Activated T-helper 1 cell treated with anti-CD3 and anti-CD28 coated beads, Interleukin-12 subunit alpha, Interleukin-12 subunit beta, Interleukin-2, Interleukin-4 antibody, amounts not matched to agents 30 ng/mL and 10 ng/mL and 1 ng/mL, durations not matched to agents 14 hours and 24 hours and 36 hours (primary cell): ENCODE measurements around the gene USP24. TPM values are rescaled to one million over a fixed set of nuclear protein-coding genes. Genes with fewer than 3 reads are reported as not detected.

ENCODE experiments used
- DNase-seq: peaks from one replicate; pipeline ENCODE4 v3.0.0; 2021; ENCODE audit warnings: low spot score
- H3K27ac Mint-ChIP-seq: one replicate; pipeline ENCODE4 v1.8.0; 2021; ENCODE audit warnings: mild to moderate bottlenecking, mixed read lengths
- H3K27me3 Mint-ChIP-seq: one replicate; pipeline ENCODE4 v1.8.0; 2022; ENCODE audit warnings: mild to moderate bottlenecking, moderate library complexity, mixed read lengths; ENCODE audit not compliant: insufficient read depth
- H3K36me3 Mint-ChIP-seq: one replicate; pipeline ENCODE4 v1.8.0; 2021; ENCODE audit warnings: low read depth, mixed read lengths
- H3K4me1 Mint-ChIP-seq: one replicate; pipeline ENCODE4 v1.8.0; 2021; ENCODE audit warnings: low read depth, mixed read lengths
- H3K4me3 Mint-ChIP-seq: one replicate; pipeline ENCODE4 v1.8.0; 2021; ENCODE audit warnings: mild to moderate bottlenecking, moderate library complexity, mixed read lengths
- H3K9me3 Mint-ChIP-seq: one replicate; pipeline ENCODE4 v1.8.0; 2021; ENCODE audit warnings: mixed read lengths
- intact Hi-C: fragments of 100-400 bp; cut with micrococcal nuclease; formaldehyde crosslinking; loops from one replicate; pipeline ENCODE4 v1.15.1; 2024
- total RNA-seq: library from RNA; stranded (reverse); gene quantifications from 2 replicates; pipeline ENCODE4 v1.2.3, GENCODE V29; 2022

USP24 gene
- total RNA-seq, 1 donor from 2014 or later, result 58.6 TPM

DNA sequence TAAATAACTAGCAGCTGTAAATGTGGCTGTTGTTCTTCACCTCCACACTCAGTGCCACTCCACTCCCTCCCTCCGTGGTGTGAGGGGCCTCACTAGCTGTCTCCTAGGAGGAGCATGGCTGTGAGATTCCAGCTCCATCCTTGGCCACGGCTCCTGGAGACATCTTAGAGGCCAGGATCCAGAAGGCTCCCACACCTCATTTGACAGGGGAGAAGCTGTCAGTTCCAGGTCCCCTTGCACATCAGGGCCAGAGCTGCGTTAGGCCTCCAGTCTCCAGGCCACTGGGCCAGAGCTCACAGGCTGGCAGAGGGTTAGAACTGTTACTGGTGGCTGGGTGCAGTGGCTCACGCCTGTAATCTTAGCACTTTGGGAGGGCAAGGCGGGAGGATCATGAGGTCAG, 160.8 kb downstream of the USP24 start:
- H3K4me1 Mint-ChIP-seq, result no peaks in the 10 kb centered on the region
- no peaks in the 10 kb centered on the region for H3K9me3 Mint-ChIP-seq
- H3K4me3 Mint-ChIP-seq, result no peak overlapping the region
- H3K27me3 Mint-ChIP-seq, result no peaks in the 10 kb centered on the region
- H3K36me3 Mint-ChIP-seq, result no peaks in the 10 kb centered on the region
- H3K27ac Mint-ChIP-seq, result no peak overlapping the region
- no peak for DNase-seq
- intact Hi-C loops, result no loop called here

DNA sequence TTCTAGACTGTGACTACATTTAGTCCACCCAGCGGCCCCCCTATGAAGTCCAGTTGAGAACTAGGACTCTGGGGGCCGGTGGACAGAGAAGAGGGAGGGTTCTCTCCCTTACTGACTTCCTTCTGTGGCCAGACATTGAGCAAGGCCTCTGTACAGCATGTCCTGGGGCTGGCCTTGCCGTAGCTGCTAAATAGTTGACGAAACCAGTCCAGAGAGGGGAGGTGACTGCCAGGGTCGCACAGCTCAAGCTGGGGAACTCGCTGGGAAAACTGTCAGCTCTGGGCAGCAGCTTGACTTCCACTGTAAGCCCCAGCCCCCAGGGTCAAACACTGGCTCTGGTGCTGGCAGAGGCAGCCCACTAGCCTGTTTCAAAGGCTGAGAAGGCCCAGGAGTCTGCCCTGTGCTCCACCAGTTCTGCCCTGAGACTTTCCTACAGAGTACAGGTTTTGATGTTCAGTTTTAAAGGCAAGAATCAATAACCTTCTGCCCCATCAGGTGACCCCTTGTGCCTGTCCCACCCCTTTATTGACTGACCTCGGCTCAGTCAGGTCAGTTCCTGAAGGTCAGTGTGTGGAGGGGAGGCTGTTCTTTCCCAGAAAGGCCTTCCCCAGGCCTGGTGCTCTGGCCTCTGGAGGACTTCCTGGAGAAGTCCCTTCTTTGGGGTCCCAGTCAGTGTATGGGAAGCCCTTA, 161.8 kb downstream of the USP24 start:
- no peak overlapping the region for H3K4me3 Mint-ChIP-seq
- no peaks in the 10 kb centered on the region for H3K4me1 Mint-ChIP-seq
- intact Hi-C loops, result no loop called here

DNA sequence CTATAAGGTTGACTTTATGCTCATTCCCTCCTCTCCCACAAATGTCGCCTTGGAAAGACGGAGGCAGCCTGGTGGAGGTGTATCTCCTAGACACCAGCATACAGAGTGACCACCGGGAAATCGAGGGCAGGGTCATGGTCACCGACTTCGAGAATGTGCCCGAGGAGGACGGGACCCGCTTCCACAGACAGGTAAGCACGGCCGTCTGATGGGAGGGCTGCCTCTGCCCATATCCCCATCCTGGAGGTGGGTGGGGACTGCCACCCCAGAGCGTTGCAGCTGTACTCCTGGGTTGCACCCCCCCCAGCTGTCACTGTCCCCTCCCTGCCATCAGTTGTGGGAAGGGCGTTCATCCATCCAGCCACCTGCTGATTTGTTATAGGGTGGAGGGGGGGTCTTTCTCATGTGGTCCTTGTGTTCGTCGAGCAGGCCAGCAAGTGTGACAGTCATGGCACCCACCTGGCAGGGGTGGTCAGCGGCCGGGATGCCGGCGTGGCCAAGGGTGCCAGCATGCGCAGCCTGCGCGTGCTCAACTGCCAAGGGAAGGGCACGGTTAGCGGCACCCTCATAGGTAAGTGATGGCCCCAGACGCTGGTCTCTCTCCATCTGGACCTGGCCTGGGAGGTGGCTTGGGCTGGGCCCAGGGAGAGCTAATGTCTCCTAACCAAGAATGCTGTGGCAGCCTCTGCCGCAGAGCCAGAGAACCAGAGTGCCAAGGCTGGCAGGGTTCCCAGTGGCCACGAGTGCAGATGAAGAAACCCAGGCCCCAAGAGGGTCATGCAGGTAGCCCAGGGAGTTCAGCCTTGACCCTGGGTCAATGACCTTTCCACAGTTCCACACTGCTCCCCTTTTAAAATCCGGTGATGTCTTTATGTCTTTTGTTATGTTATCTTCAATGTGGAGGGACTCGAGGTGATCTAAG, 162.7 kb downstream of the USP24 start:
- H3K27me3 Mint-ChIP-seq, result peaks cover 2% of the 10 kb centered on the region
- intact Hi-C loops, result no loop called here
- no peak overlapping the region for H3K4me3 Mint-ChIP-seq
- no peaks in the 10 kb centered on the region for H3K4me1 Mint-ChIP-seq
- no peak for DNase-seq
- H3K36me3 Mint-ChIP-seq, result no peaks in the 10 kb centered on the region
- no peaks in the 10 kb centered on the region for H3K9me3 Mint-ChIP-seq
- no peak overlapping the region for H3K27ac Mint-ChIP-seq

More for the DNA sequence above, 161.8 kb downstream of the USP24 start:
- Mint-ChIP-seq H3K36me3 (no peaks in the 10 kb centered on the region), H3K27me3 (no peaks in the 10 kb centered on the region), H3K9me3 (no peaks in the 10 kb centered on the region), H3K27ac (no peak overlapping the region)
- DNase-seq, result no peak

DNA sequence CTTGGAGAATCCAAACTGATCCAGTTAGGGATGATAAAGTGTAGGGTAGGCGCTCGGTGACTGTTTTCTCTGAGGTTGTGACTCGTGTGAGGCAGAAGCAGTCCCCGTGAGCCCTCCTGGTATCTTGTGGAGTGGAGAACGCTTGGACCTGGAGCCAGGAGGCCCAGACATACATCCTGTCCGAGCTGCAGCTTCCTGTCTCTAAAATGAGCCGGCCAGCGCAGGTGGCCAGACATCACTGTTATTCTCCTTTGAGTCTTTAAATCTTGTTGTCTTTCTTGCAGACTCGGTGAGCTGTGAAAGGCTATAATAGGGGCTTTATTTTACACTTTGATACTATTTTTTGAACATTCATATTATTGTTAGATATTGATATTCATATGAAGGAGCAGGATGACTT, 163.5 kb downstream of the USP24 start:
- Mint-ChIP-seq H3K27me3 (peaks cover 2% of the 10 kb centered on the region), H3K36me3 (no peaks in the 10 kb centered on the region), H3K4me3 (no peak overlapping the region), H3K27ac (no peak overlapping the region), H3K4me1 (no peaks in the 10 kb centered on the region), H3K9me3 (no peaks in the 10 kb centered on the region)
- no peak for DNase-seq
- intact Hi-C loops, result no loop called here

DNA sequence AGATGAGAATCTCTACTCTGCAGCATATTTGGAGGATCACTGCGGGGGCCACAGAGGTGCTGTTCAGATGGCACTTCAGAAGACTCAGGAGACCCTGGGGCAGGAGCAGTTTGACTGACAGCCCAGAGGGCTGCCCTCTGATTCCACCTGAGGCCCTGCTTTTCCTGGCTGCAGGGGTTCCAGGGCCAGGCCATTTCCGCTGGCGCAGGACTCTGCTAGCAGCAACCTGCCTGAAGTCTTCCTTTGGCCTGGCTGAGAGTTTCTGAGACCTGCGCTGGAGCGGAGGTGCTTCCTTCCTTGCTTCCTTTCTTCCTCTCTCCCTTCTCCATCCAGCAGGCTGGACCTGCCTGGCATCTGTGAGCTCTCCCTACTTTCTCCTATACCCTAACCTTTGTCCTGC, 164.0 kb downstream of the USP24 start:
- DNase-seq, result no peak
- peaks cover 2% of the 10 kb centered on the region for H3K27me3 Mint-ChIP-seq
- no peaks in the 10 kb centered on the region for H3K4me1 Mint-ChIP-seq
- H3K4me3 Mint-ChIP-seq, result no peak overlapping the region
- H3K27ac Mint-ChIP-seq, result no peak overlapping the region
- H3K9me3 Mint-ChIP-seq, result no peaks in the 10 kb centered on the region
- no peaks in the 10 kb centered on the region for H3K36me3 Mint-ChIP-seq
- intact Hi-C loops, result no loop called here

DNA sequence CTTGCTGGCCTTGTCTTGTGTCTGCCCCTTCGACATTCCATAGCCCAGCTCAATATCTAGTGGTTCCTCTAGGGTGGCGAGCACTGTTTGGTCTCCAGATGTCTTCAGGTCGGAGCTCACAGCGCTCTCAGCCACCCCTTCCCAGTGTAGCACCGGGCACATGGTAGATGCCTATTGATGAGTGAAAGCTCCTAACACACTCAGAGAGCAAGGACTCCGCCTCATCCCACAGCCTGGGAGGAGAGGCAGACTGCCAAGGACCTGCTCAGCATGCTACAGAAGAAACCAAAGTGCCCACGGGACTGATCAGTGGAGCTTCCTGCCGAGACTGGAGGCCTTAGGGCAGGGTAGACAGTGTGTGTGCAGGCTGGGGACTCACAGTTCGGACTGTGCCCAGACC, 164.9 kb downstream of the USP24 start:
- H3K9me3 Mint-ChIP-seq, result no peaks in the 10 kb centered on the region
- DNase-seq, result no peak
- H3K27ac Mint-ChIP-seq, result no peak overlapping the region
- peaks cover 2% of the 10 kb centered on the region for H3K27me3 Mint-ChIP-seq
- no peaks in the 10 kb centered on the region for H3K36me3 Mint-ChIP-seq
- intact Hi-C loops, result no loop called here
- H3K4me1 Mint-ChIP-seq, result no peaks in the 10 kb centered on the region
- H3K4me3 Mint-ChIP-seq, result no peak overlapping the region

DNA sequence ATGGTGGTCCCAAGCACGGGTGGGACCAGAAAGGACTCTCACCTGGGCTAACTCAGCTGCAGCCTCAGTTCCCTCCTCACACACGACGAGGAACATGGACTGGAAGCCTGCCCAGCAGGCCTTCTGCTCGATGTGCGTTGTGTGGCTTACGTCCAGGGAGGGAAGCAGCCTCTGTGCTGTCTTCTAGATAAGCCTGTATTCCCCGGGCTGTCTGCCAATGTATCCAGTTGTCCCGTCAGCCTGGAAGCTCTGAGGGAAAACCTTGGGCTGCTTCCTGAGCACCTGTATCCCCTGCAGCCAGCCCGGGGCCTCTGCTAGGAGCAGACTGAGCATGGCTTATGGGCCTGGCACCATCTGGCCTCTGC, 165.3 kb downstream of the USP24 start:
- Mint-ChIP-seq H3K27ac (no peak overlapping the region), H3K4me3 (no peak overlapping the region), H3K27me3 (peaks cover 2% of the 10 kb centered on the region), H3K36me3 (no peaks in the 10 kb centered on the region), H3K9me3 (no peaks in the 10 kb centered on the region), H3K4me1 (no peaks in the 10 kb centered on the region)
- no peak for DNase-seq
- intact Hi-C loops, result no loop called here

DNA sequence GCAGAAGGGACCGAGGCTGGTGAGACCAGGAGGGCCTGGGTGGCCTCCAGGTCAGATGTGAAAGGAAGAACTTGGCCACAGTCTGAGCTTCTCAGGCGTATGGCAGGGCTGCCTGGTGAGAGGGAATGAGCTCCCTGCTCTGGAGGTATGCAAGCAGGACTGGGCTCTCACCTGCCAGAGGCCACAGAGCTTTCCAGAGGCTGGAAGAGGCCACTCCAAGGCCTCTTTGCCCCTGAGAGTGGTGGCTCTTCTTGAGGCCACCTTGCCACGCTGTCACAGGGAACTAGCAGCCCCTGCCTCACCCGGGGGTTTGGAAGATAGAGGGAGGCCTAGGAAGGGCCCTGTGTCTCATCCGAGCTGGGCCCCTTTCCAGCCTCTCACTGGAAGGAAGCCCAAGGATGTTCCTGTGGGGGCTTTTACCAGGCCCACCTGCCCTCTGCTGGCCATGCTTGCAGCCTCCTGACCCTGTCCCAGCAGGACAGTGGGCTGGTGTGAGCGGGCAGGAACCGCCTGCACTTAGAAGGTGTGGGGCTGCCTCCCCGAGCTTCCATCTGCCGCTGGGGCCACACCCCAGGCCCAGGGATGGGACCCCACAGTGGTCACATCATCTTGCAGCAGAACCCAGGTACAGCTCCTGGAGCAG, 165.8 kb downstream of the USP24 start:
- Mint-ChIP-seq H3K27ac (no peak overlapping the region), H3K4me3 (no peak overlapping the region), H3K36me3 (no peaks in the 10 kb centered on the region), H3K9me3 (no peaks in the 10 kb centered on the region), H3K4me1 (no peaks in the 10 kb centered on the region), H3K27me3 (peaks cover 2% of the 10 kb centered on the region)
- intact Hi-C loops, result no loop called here
- no peak for DNase-seq

DNA sequence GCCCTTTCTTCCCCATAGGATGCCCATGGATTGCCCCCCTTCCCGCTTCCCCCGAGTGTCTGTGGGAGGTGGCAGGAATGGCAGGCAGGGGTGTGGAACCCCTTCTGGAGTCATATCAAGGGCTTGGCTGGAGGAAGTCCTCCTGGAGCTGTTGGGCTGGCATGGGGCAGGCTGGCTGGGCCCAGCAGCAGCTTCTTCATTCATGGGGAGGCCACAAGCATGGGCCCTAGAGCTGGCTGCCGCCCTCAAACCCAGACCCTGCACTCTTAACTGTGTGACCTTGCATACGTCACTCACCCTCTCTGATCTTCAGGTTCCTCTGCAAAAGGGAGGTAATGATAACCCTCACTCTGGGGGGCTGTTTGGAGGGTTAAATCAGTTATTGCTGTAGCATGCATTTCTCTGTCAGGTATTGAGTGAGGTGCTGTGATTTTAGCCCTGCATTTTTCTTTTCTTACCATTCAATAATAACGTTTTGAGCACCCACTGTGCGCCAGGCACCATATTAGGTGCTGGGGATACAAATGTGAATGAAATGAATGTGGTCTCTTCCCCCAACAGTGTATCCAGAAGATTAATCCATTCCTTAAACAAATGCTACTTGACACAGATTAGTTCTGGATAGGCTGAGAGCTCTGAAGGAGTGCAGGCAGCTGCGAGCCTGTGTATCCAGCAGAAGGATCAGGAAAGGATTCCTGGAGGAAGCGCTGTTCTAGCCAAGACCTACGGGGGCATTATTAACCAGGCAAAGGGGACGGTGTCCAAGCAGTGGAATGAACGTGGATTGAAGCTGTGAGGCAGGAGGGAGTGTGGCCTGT, 166.5 kb downstream of the USP24 start:
- intact Hi-C loops, result no loop called here
- H3K27ac Mint-ChIP-seq, result no peak overlapping the region
- no peaks in the 10 kb centered on the region for H3K4me1 Mint-ChIP-seq
- DNase-seq, result no peak
- H3K36me3 Mint-ChIP-seq, result no peaks in the 10 kb centered on the region
- H3K9me3 Mint-ChIP-seq, result no peaks in the 10 kb centered on the region
- H3K4me3 Mint-ChIP-seq, result no peak overlapping the region
- peaks cover 2% of the 10 kb centered on the region for H3K27me3 Mint-ChIP-seq

DNA sequence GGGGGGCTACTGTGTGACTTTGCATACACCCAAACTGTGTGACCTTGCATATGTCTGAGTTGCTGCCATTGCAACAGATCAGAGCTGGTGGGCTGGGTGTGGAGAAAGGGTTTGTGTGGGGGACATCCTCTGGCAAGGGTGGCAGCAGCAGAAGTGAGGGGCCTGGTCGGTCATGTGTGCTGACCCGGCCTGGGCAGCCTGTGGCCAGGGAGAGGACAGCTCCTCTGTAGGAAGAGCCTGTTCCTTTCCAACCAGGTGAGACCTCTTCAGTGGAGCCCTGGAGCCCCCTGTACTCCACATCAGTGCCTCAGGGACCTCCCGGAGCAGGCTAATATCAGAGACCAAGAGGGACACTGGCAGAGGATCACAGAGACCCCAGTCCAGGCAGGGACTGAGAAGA, 167.6 kb downstream of the USP24 start:
- H3K27me3 Mint-ChIP-seq, result peaks cover 5% of the 10 kb centered on the region
- H3K27ac Mint-ChIP-seq, result no peak overlapping the region
- no peak for DNase-seq
- H3K36me3 Mint-ChIP-seq, result no peaks in the 10 kb centered on the region
- H3K4me3 Mint-ChIP-seq, result no peak overlapping the region
- intact Hi-C loops, result no loop called here
- H3K4me1 Mint-ChIP-seq, result no peaks in the 10 kb centered on the region
- H3K9me3 Mint-ChIP-seq, result no peaks in the 10 kb centered on the region

DNA sequence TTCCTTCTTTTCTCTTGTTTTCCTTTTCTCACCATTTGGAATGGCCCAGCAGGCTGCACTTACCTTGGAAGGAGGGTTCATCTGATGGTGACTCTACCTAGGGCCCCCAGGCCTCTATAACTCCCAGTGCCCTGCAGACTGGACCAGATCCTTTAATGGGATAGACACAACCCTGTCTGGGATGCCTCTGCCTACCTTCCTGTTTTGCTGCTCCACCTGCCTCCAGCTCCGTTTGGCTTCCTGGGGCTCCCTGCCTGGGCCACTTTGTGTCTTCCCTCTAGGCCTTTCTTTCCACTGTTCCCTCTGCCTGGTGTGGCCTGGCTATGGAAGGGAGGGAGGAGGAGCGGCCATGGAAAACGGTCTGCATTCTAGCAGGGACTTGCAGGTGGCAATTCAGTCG, 168.3 kb downstream of the USP24 start:
- Mint-ChIP-seq H3K27me3 (peaks cover 11% of the 10 kb centered on the region), H3K4me3 (no peak overlapping the region), H3K9me3 (no peaks in the 10 kb centered on the region), H3K4me1 (no peaks in the 10 kb centered on the region), H3K27ac (no peak overlapping the region), H3K36me3 (no peaks in the 10 kb centered on the region)
- DNase-seq, result no peak
- intact Hi-C loops, result no loop called here

DNA sequence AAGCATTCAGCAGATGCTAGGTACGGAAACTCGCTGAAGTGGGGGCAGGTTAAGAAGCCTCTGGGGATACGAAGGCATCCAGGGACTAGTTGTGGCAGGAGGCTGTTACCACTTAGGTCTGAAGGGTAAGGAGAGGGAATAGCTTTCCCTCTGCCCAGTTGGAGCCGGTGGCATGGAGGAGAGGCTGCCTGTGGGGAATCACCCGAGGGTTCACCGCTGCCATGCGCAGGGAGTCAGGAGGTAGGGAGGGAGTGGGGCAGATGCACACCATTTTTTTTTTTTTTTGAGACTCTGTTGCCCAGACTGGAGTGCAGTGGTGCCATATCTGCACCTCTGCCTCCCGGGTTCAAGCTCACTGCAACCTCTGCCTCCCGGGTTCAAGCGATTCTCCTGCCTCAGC, 169.7 kb downstream of the USP24 start:
- H3K4me3 Mint-ChIP-seq, result no peak overlapping the region
- H3K4me1 Mint-ChIP-seq, result no peaks in the 10 kb centered on the region
- intact Hi-C loops, result no loop called here
- no peaks in the 10 kb centered on the region for H3K36me3 Mint-ChIP-seq
- no peaks in the 10 kb centered on the region for H3K9me3 Mint-ChIP-seq
- no peak overlapping the region for H3K27ac Mint-ChIP-seq
- no peak for DNase-seq
- H3K27me3 Mint-ChIP-seq, result peaks cover 25% of the 10 kb centered on the region
